Trophoblast cell (in vitro differentiated cells and primary cell): ENCODE measurements around the gene FAM13A.

Experiments used
- DNase-seq, 2 donors: peaks; one replicate each; pipeline ENCODE4 v3.0.0-alpha.2; 2016
- H2AFZ ChIP-seq: 2 replicates; pipeline ENCODE4 v1.6.1; 2013; ENCODE audit warnings: low read length, moderate library complexity, mild to moderate bottlenecking; ENCODE audit not compliant: insufficient read depth, poor library complexity
- H2AK5ac ChIP-seq: 2 replicates; pipeline ENCODE4 v1.6.1; 2013; ENCODE audit warnings: mild to moderate bottlenecking, low read length
- H2BK120ac ChIP-seq: 2 replicates; pipeline ENCODE4 v1.6.1; 2013; ENCODE audit warnings: low read length, mild to moderate bottlenecking, moderate library complexity; ENCODE audit not compliant: insufficient read depth, poor library complexity
- H2BK12ac ChIP-seq: 2 replicates; pipeline ENCODE4 v1.6.1; 2013; ENCODE audit warnings: mild to moderate bottlenecking, low read length, moderate library complexity
- H2BK5ac ChIP-seq: 2 replicates; pipeline ENCODE4 v1.6.1; 2013; ENCODE audit warnings: low read length, low read depth, moderate library complexity, mild to moderate bottlenecking; ENCODE audit not compliant: poor library complexity
- H3K14ac ChIP-seq: 2 replicates; pipeline ENCODE4 v1.6.1; 2013; ENCODE audit warnings: mild to moderate bottlenecking, low read length
- H3K18ac ChIP-seq: 2 replicates; pipeline ENCODE4 v1.6.1; 2013; ENCODE audit warnings: mild to moderate bottlenecking, low read length
- H3K23ac ChIP-seq: 2 replicates; pipeline ENCODE4 v1.6.1; 2013; ENCODE audit warnings: low read length
- H3K27ac ChIP-seq: 2 replicates; pipeline ENCODE4 v1.5.1; 2013; ENCODE audit warnings: low read depth, mild to moderate bottlenecking, inconsistent platforms, low read length, moderate library complexity
- H3K27me3 ChIP-seq: 2 replicates; pipeline ENCODE4 v1.6.1; 2013; ENCODE audit warnings: inconsistent platforms, mild to moderate bottlenecking, low read length, moderate library complexity; ENCODE audit not compliant: insufficient read depth
- H3K36me3 ChIP-seq, 2 experiments: 1 replicate in 1 of 2; 2 replicates in 1 of 2; pipeline ENCODE4 v1.6.1; 2013; ENCODE audit warnings: low read length in 2 of 2, mild to moderate bottlenecking in 2 of 2, moderate library complexity in 1 of 2; ENCODE audit not compliant: insufficient read depth in 2 of 2, control insufficient read depth in 1 of 2
- H3K4ac ChIP-seq: 2 replicates; pipeline ENCODE4 v1.6.1; 2013; ENCODE audit warnings: low read depth, mild to moderate bottlenecking, low read length, moderate library complexity
- H3K4me1 ChIP-seq, 2 experiments: 1 replicate in 1 of 2; 2 replicates in 1 of 2; pipeline ENCODE4 v1.6.1; 2013; ENCODE audit warnings: low read length in 2 of 2, mild to moderate bottlenecking in 2 of 2, moderate library complexity in 1 of 2; ENCODE audit not compliant: insufficient read depth in 2 of 2, control insufficient read depth in 1 of 2
- H3K4me2 ChIP-seq: 2 replicates; pipeline ENCODE4 v1.6.1; 2013; ENCODE audit warnings: inconsistent platforms, mild to moderate bottlenecking, low read length, moderate library complexity
- H3K4me3 ChIP-seq: 2 replicates; pipeline ENCODE4 v1.5.1; 2013; ENCODE audit warnings: mild to moderate bottlenecking, low read depth, low read length, inconsistent platforms
- H3K79me1 ChIP-seq: one replicate; pipeline ENCODE4 v1.6.1; 2013; ENCODE audit warnings: low read length
- H3K79me2 ChIP-seq: 2 replicates; pipeline ENCODE4 v1.6.1; 2013; ENCODE audit warnings: low read length, mild to moderate bottlenecking; ENCODE audit not compliant: control insufficient read depth, insufficient read depth, poor library complexity
- H3K9ac ChIP-seq: 2 replicates; pipeline ENCODE4 v1.6.1; 2013; ENCODE audit warnings: mild to moderate bottlenecking, low read length
- H3K9me3 ChIP-seq: 2 replicates; pipeline ENCODE4 v1.6.1; 2013; ENCODE audit warnings: low read depth, mild to moderate bottlenecking, control low read depth, inconsistent platforms, low read length; ENCODE audit not compliant: insufficient read depth
- H4K12ac ChIP-seq: 2 replicates; pipeline ENCODE4 v1.6.1; 2013; ENCODE audit warnings: low read depth, mild to moderate bottlenecking, low read length, moderate library complexity
- H4K8ac ChIP-seq: 2 replicates; pipeline ENCODE4 v1.6.1; 2013; ENCODE audit warnings: low read depth, mild to moderate bottlenecking, low read length, moderate library complexity
- H4K91ac ChIP-seq: one replicate; pipeline ENCODE4 v1.6.1; 2013; ENCODE audit warnings: low read depth, mild to moderate bottlenecking, low read length, moderate library complexity
- WGBS: extraction: QIAGEN DNeasy Blood & Tissue Kit; methylation state at CpG from one replicate; pipeline ENCODE4 v1.1.7; 2013; ENCODE audit warnings: missing lambda C conversion rate; ENCODE audit not compliant: insufficient read length, insufficient coverage; ENCODE audit errors: extremely low coverage; 5-methylcytosine and 5-hydroxymethylcytosine counted together

The FAM13A gene

DNA sequence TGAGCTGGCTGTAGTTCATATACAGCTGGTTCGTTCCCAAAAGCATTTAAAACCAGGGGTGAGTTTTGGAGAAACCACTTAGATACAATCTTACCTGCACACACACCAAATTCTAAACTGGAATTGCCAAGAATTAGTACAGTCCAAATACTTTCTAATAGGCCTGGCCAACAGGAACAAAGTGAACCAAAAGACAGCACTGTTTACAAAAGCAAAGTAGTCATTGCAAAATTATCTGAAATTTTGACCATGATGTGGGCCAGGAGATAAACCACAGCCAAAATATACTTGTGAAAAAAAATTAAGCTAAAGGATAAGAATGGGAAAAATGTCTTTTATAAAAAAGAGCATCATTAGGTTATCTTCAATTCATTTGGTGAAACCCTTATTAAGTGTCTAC, 321.4 kb downstream of the FAM13A start:
- Histone ChIP-seq H3K18ac (no peak overlapping the region), H4K91ac (no peak overlapping the region), H3K9me3 (no peaks in the 10 kb centered on the region), H4K8ac (no peak overlapping the region), H3K4me2 (no peak overlapping the region), H3K4ac (no peak overlapping the region), H2AK5ac (no peak overlapping the region), H3K4me3 (no peak overlapping the region), H2BK120ac (no peak overlapping the region), H3K27me3 (no peaks in the 10 kb centered on the region), H3K23ac (no peak overlapping the region), H3K79me2 (no peaks in the 10 kb centered on the region), H2AFZ (no peak overlapping the region), H3K79me1 (no peaks in the 10 kb centered on the region), H3K9ac (no peak overlapping the region), H3K36me3 (peaks cover 0 to 5% of the 10 kb centered on the region in 2 experiments), H4K12ac (no peak overlapping the region), H3K14ac (no peak overlapping the region), H2BK5ac (no peak overlapping the region), H3K27ac (no peak overlapping the region), H2BK12ac (no peak overlapping the region), H3K4me1 (peaks cover 0 to 2% of the 10 kb centered on the region in 2 experiments)
- DNase-seq: no peak
- no CpG with 5 or more reads among the region's 1 CpG for WGBS

GRCh38 chr4:88734403-88734949, 322.5 kb downstream of the FAM13A start:
- H2BK12ac ChIP-seq: no peak overlapping the region
- H3K18ac ChIP-seq: no peak overlapping the region
- no peaks in the 10 kb centered on the region for H3K79me1 ChIP-seq
- H3K79me2 ChIP-seq: no peaks in the 10 kb centered on the region
- no peak overlapping the region for H4K12ac ChIP-seq
- H3K27me3 ChIP-seq: no peaks in the 10 kb centered on the region
- H3K4me3 ChIP-seq: no peak overlapping the region
- no peak overlapping the region for H2AFZ ChIP-seq
- peaks cover 0 to 2% of the 10 kb centered on the region in 2 experiments for H3K4me1 ChIP-seq
- no peak overlapping the region for H3K9ac ChIP-seq
- DNase-seq: no peak
- no peak overlapping the region for H3K4ac ChIP-seq
- H4K91ac ChIP-seq: no peak overlapping the region
- H3K14ac ChIP-seq: no peak overlapping the region
- WGBS: no CpG with 5 or more reads among the region's 3 CpGs
- no peak overlapping the region for H3K27ac ChIP-seq
- no peak overlapping the region for H3K4me2 ChIP-seq
- H3K9me3 ChIP-seq: no peaks in the 10 kb centered on the region
- H4K8ac ChIP-seq: no peak overlapping the region
- H2AK5ac ChIP-seq: no peak overlapping the region
- no peak overlapping the region for H2BK5ac ChIP-seq
- H2BK120ac ChIP-seq: no peak overlapping the region
- H3K23ac ChIP-seq: no peak overlapping the region
- peaks cover 0 to 5% of the 10 kb centered on the region in 2 experiments for H3K36me3 ChIP-seq

GRCh38 chr4:88732714-88733368, 324.1 kb downstream of the FAM13A start:
- H3K4me2 ChIP-seq: no peak overlapping the region
- H3K23ac ChIP-seq: no peak overlapping the region
- H4K8ac ChIP-seq: no peak overlapping the region
- H4K91ac ChIP-seq: no peak overlapping the region
- no peak overlapping the region for H3K27ac ChIP-seq
- no peaks in the 10 kb centered on the region for H3K79me1 ChIP-seq
- WGBS: no CpG with 5 or more reads among the region's 5 CpGs
- H3K27me3 ChIP-seq: no peaks in the 10 kb centered on the region
- no peak overlapping the region for H2AK5ac ChIP-seq
- H2AFZ ChIP-seq: no peak overlapping the region
- no peak overlapping the region for H3K4me3 ChIP-seq
- H3K4ac ChIP-seq: no peak overlapping the region
- no peak overlapping the region for H3K18ac ChIP-seq
- no peak overlapping the region for H2BK12ac ChIP-seq
- peak in 1 of 2 donors; percentile 63 for DNase-seq
- H3K9me3 ChIP-seq: no peaks in the 10 kb centered on the region
- H2BK5ac ChIP-seq: no peak overlapping the region
- no peak overlapping the region for H4K12ac ChIP-seq
- no peak overlapping the region for H2BK120ac ChIP-seq
- no peaks in the 10 kb centered on the region for H3K79me2 ChIP-seq
- H3K14ac ChIP-seq: no peak overlapping the region
- peaks cover 3 to 4% of the 10 kb centered on the region in 2 experiments for H3K36me3 ChIP-seq
- no peak overlapping the region for H3K9ac ChIP-seq
- peaks cover 0 to 2% of the 10 kb centered on the region in 2 experiments for H3K4me1 ChIP-seq

DNA sequence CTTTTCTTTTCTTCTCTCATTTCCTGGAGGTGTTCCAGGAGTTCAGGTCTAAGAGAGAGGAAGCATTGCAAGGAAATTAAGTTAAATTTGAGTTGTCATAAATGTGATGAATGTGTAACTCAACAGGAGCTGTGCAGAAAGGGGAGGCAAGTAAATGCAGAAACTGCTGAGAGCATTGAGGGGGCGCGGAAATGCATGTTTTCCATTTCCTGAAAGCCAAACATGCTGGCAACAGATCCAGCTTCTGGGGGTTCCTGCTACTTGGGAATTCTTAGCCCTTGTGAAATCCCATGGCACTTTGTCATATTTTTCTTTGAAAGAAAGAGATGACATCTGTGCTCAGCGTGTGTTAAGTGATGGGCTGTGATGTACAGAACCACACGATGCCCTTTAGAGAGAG, 325.6 kb downstream of the FAM13A start:
- Histone ChIP-seq H4K8ac (no peak overlapping the region), H3K4ac (no peak overlapping the region), H3K9me3 (no peaks in the 10 kb centered on the region)

More for the DNA sequence above, 325.6 kb downstream of the FAM13A start:
- Histone ChIP-seq H3K9ac (no peak overlapping the region), H3K4me2 (no peak overlapping the region), H2BK5ac (no peak overlapping the region), H3K4me3 (no peak overlapping the region), H4K91ac (no peak overlapping the region), H3K14ac (no peak overlapping the region), H3K79me1 (no peaks in the 10 kb centered on the region), H4K12ac (no peak overlapping the region), H3K79me2 (no peaks in the 10 kb centered on the region), H3K27me3 (no peaks in the 10 kb centered on the region), H2BK120ac (no peak overlapping the region), H3K4me1 (no peaks in the 10 kb centered on the region), H2BK12ac (no peak overlapping the region), H3K18ac (no peak overlapping the region), H2AFZ (no peak overlapping the region), H3K23ac (no peak overlapping the region), H3K36me3 (peaks cover 5 to 9% of the 10 kb centered on the region in 2 experiments), H2AK5ac (no peak overlapping the region), H3K27ac (no peak overlapping the region)
- WGBS: no CpG with 5 or more reads among the region's 4 CpGs
- no peak for DNase-seq
